ENCODE results near the gene PTPN18.

The PTPN18 gene

GRCh38 chr2:130336150-130336876 lies 19.5 kb upstream of the PTPN18 start:
- TF ChIP-seq GATA2 (IDR thresholded peaks at IDR 0.05; ENCODE audit: low read depth, low read length) (no peak), GATA3 (IDR thresholded peaks at IDR 0.05; ENCODE audit: low read depth, low read length) (no peak)

- no peak for TF ChIP-seq GATA2 (IDR thresholded peaks at IDR 0.05; ENCODE audit: low read depth, low read length)
- TF ChIP-seq GATA3 (IDR thresholded peaks at IDR 0.05; ENCODE audit: low read depth, low read length), result no peak
These were observed 18.8 kb upstream of the PTPN18 start for GRCh38 chr2:130336877-130337734.

DNA sequence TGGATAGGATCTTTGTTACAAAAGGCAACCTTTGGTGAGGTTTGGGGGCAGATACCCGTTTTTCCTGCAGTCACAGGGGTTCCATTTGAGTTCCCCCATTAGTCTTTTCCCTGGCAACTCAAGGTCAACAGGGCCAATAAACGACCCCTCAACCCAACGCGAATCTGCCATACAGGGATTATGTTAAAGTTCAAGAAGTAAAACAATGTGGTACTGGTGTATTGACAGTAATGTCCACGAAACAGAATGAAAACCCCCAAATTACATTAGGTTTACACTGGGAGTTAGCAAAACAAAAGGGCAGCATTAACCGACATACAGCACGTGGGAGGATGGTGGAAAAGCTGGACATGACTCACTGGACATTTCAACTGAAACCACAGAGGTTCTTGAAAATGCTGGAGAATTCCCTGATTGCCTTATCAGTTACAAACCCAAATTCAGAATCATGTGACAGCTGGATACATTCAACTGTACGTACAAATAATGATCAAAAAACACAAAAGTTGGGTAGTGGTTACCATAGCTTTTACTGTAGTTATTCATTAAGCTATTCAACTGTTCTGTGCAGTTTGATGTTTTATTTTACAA lies 18.0 kb upstream of the PTPN18 start:
- TF ChIP-seq GATA3 (IDR thresholded peaks at IDR 0.05; ENCODE audit: low read depth, low read length) (no peak), GATA2 (IDR thresholded peaks at IDR 0.05; ENCODE audit: low read depth, low read length) (no peak)

- TF ChIP-seq GATA3 (IDR thresholded peaks at IDR 0.05; ENCODE audit: low read depth, low read length) (no peak), GATA2 (IDR thresholded peaks at IDR 0.05; ENCODE audit: low read depth, low read length) (no peak)
These were observed 17.0 kb upstream of the PTPN18 start for GRCh38 chr2:130338793-130339345.

- TF ChIP-seq GATA3 (IDR thresholded peaks at IDR 0.05; ENCODE audit: low read depth, low read length) (no peak), GATA2 (IDR thresholded peaks at IDR 0.05; ENCODE audit: low read depth, low read length) (no peak)
These were observed 15.7 kb upstream of the PTPN18 start for GRCh38 chr2:130339885-130340745.

GRCh38 chr2:130341562-130342019 lies 14.3 kb upstream of the PTPN18 start:
- TF ChIP-seq GATA3 (IDR thresholded peaks at IDR 0.05; ENCODE audit: low read depth, low read length) (no peak), GATA2 (IDR thresholded peaks at IDR 0.05; ENCODE audit: low read depth, low read length) (no peak)

GRCh38 chr2:130342020-130342532 lies 13.8 kb upstream of the PTPN18 start:
- TF ChIP-seq GATA3 (IDR thresholded peaks at IDR 0.05; ENCODE audit: low read depth, low read length) (no peak), GATA2 (IDR thresholded peaks at IDR 0.05; ENCODE audit: low read depth, low read length) (no peak)

GRCh38 chr2:130342533-130343275 lies 13.2 kb upstream of the PTPN18 start, which contains the start of gene IMP4:
IMP4 (plus strand) TSS chr2:130342897; CDS start chr2:130342933, 36 bp downstream.
- TF ChIP-seq GATA2 (IDR thresholded peaks at IDR 0.05; ENCODE audit: low read depth, low read length), result no peak
- no peak for TF ChIP-seq GATA3 (IDR thresholded peaks at IDR 0.05; ENCODE audit: low read depth, low read length)

DNA sequence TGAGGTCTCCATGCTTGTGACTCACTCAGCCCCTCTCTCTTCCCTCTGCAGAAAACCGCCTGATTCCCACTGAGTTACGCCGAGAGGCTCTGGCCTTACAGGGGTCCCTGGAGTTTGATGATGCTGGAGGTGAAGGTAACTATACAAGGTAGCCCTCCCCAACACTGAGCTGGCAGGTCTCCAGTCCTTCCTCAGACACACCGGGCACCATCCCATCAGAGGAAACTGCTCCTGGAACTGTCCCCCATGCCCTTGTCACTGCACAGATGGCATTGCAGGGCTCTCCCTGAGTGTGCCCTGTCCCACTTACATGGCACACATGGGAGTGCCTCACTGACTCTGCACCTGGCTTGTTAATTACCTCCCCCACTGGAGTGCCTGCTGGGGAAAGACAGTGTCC lies 11.3 kb upstream of the PTPN18 start:
- TF ChIP-seq GATA3 (IDR thresholded peaks at IDR 0.05; ENCODE audit: low read depth, low read length) (no peak), GATA2 (IDR thresholded peaks at IDR 0.05; ENCODE audit: low read depth, low read length) (no peak)

- TF ChIP-seq GATA3 (IDR thresholded peaks at IDR 0.05; ENCODE audit: low read depth, low read length) (no peak), GATA2 (IDR thresholded peaks at IDR 0.05; ENCODE audit: low read depth, low read length) (no peak)
These were observed 10.8 kb upstream of the PTPN18 start for GRCh38 chr2:130345091-130345490.

DNA sequence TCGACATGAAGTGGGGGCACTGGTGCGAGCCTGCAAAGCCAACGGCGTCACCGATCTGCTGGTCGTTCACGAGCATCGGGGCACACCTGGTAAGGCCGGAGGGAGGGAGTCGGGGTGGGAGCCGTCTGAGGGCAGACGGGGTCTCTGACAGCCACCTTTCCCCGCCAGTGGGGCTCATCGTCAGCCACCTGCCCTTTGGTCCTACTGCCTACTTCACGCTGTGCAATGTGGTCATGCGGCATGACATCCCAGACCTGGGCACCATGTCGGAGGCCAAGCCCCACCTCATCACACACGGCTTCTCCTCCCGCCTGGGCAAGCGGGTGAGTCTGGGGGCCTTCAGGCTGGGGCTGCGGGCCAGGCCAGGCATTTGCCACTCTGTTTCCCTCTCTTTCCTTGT lies 10.2 kb upstream of the PTPN18 start:
- TF ChIP-seq GATA2 (IDR thresholded peaks at IDR 0.05; ENCODE audit: low read depth, low read length) (no peak), GATA3 (IDR thresholded peaks at IDR 0.05; ENCODE audit: low read depth, low read length) (no peak)

DNA sequence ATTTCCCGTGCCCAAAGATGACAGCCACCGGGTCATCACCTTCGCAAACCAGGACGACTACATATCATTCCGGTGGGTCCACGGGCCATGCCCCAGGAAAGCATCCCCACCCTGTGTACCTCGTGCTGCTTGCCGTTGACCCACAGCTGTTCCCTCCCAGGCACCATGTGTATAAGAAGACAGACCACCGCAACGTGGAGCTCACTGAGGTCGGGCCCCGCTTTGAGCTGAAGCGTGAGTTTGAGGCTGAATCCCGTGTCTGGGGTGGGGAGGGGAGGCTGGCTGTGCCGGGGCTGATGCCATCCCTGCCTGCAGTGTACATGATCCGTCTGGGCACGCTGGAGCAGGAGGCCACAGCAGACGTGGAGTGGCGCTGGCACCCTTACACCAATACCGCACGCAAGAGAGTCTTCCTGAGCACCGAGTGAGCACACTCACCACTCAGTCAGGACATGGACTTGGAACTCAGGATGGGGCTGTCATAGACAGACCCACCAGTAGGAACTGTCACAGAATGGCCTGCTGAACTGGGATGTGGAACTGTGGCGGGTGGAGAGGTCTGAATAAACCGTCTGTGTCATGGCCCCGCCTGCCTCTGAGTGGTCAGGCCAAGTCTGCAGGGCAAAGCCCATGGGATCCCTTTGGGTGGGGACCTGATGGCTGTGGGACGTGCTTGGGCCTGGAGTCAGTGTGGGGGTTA lies 9.7 kb upstream of the PTPN18 start:
- TF ChIP-seq GATA2 (IDR thresholded peaks at IDR 0.05; ENCODE audit: low read depth, low read length), result no peak
- no peak for TF ChIP-seq GATA3 (IDR thresholded peaks at IDR 0.05; ENCODE audit: low read depth, low read length)
